Neural progenitor cell (in vitro differentiated cells): ENCODE results near the gene DIAPH2. TPM values are rescaled to one million over a fixed set of nuclear protein-coding genes. Genes with fewer than 3 reads are reported as not detected.

Experiments
- DNase-seq: peaks from one replicate; pipeline ENCODE4 v3.0.0-alpha.2; 2016; ENCODE audit warnings: low spot score
- H2AFZ ChIP-seq: fragments of 200-600 bp; sonication (generic); replicated peaks from 2 replicates; pipeline ENCODE4 v1.6.1; 2016; ENCODE audit warnings: antibody characterized with exemption
- H3F3A ChIP-seq: fragments of 200-600 bp; sonication (generic); 2 replicates; pipeline ENCODE4 v1.6.1; 2016; ENCODE audit warnings: antibody characterized with exemption, low read depth
- H3K27ac ChIP-seq: fragments of 200-600 bp; sonication (generic); 2 replicates; pipeline ENCODE4 v1.5.1; 2016; ENCODE audit warnings: mild to moderate bottlenecking
- H3K27me3 ChIP-seq: fragments of 200-600 bp; sonication (generic); 2 replicates; pipeline ENCODE4 v1.6.1; 2016; ENCODE audit warnings: mild to moderate bottlenecking, moderate library complexity
- H3K36me3 ChIP-seq: fragments of 200-600 bp; sonication (generic); 2 replicates; pipeline ENCODE4 v1.5.1; 2016
- H3K4me1 ChIP-seq: fragments of 200-600 bp; sonication (generic); 2 replicates; pipeline ENCODE4 v1.6.1; 2016; ENCODE audit warnings: mixed run types
- H3K4me2 ChIP-seq: fragments of 200-600 bp; sonication (generic); 2 replicates; pipeline ENCODE4 v1.6.1; 2016
- H3K4me3 ChIP-seq: fragments of 200-600 bp; sonication (generic); 2 replicates; pipeline ENCODE4 v1.5.1; 2016
- H3K79me2 ChIP-seq: fragments of 200-600 bp; sonication (generic); 2 replicates; pipeline ENCODE4 v1.6.1; 2016; ENCODE audit warnings: low read depth
- H3K9ac ChIP-seq: fragments of 200-600 bp; sonication (generic); 2 replicates; pipeline ENCODE4 v1.6.1; 2016
- H3K9me3 ChIP-seq: fragments of 200-600 bp; sonication (generic); 2 replicates; pipeline ENCODE4 v1.5.1; 2016; ENCODE audit warnings: low read depth
- H4K20me1 ChIP-seq: fragments of 200-600 bp; sonication (generic); 2 replicates; pipeline ENCODE4 v1.6.1; 2016; ENCODE audit warnings: low read depth
- H3K27ac Mint-ChIP-seq: 3 replicates; pipeline ENCODE4 v1.8.0; 2021; ENCODE audit warnings: mixed read lengths
- H3K27me3 Mint-ChIP-seq: 2 replicates; pipeline ENCODE4 v1.8.0; 2022; ENCODE audit warnings: low read depth, mild to moderate bottlenecking, inconsistent platforms, moderate library complexity, mixed read lengths; ENCODE audit not compliant: insufficient read depth
- H3K36me3 Mint-ChIP-seq: 3 replicates; pipeline ENCODE4 v1.8.0; 2021; ENCODE audit warnings: mixed read lengths
- H3K4me1 Mint-ChIP-seq: 3 replicates; pipeline ENCODE4 v1.8.0; 2021; ENCODE audit warnings: mixed read lengths
- H3K4me3 Mint-ChIP-seq: 3 replicates; pipeline ENCODE4 v1.8.0; 2021; ENCODE audit warnings: mild to moderate bottlenecking, moderate library complexity, mixed read lengths
- H3K9me3 Mint-ChIP-seq: 3 replicates; pipeline ENCODE4 v1.8.0; 2020; ENCODE audit warnings: mixed read lengths
- CTCF ChIP-seq: fragments of 200-600 bp; sonication (generic); IDR thresholded peaks from 2 replicates; pipeline ENCODE4 v1.5.1; 2017; ENCODE audit warnings: antibody characterized with exemption, mild to moderate bottlenecking
- EZH2 ChIP-seq: fragments of 200-600 bp; sonication (generic); IDR thresholded peaks from 2 replicates; pipeline ENCODE4 v1.6.1; 2017; ENCODE audit warnings: antibody characterized with exemption, mild to moderate bottlenecking, moderate library complexity
- EZH2phosphoT487 ChIP-seq: fragments of 200-600 bp; sonication (generic); IDR thresholded peaks from 2 replicates; pipeline ENCODE4 v1.6.1; 2017; ENCODE audit warnings: antibody characterized with exemption
- total RNA-seq: library from RNA; depleted of rRNA; stranded (reverse); fragments of >200 nt; gene quantifications from 2 replicates; pipeline ENCODE4 v1.2.3, GENCODE V29; 2015; ENCODE audit warnings: low replicate concordance

Gene DIAPH2
- total RNA-seq, 1 donor from 2014 or later: 24.0 TPM

DNA sequence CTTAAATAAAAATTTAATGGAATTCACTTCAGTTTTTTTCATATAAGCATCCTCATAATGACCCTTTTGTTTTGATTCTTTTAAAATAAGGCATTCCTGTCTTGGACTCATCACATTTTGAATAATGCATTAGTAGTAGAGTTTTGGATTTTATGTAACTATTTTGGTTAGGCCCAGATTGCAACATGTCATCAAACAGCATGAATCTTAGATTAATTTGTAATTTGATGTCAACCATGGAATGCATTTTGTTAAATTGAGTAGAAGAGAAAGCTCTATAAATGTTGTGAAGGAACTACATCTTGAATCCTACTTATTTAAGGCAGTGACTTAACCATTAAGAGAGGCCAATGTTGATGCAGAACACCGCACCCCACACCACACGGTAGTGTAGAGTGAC, 3.1 kb downstream of the DIAPH2 start:
- Mint-ChIP-seq H3K36me3 (no peaks in the 10 kb centered on the region), H3K4me3 (no peak overlapping the region), H3K4me1 (peaks cover 15% of the 10 kb centered on the region), H3K27me3 (peaks cover 4% of the 10 kb centered on the region), H3K27ac (no peak overlapping the region), H3K9me3 (no peaks in the 10 kb centered on the region)
- no peak overlapping the region for H3K4me3 ChIP-seq
- H3K36me3 ChIP-seq: no peaks in the 10 kb centered on the region
- H3K79me2 ChIP-seq: peaks cover 24% of the 10 kb centered on the region
- H3K4me2 ChIP-seq: no peak overlapping the region
- H3K9ac ChIP-seq: no peak overlapping the region
- H3K9me3 ChIP-seq: no peaks in the 10 kb centered on the region
- H2AFZ ChIP-seq: no peak overlapping the region
- peaks cover 24% of the 10 kb centered on the region for H3K4me1 ChIP-seq
- H3F3A ChIP-seq: peaks cover 6% of the 10 kb centered on the region
- TF ChIP-seq EZH2phosphoT487: no peak
- TF ChIP-seq CTCF: no peak
- TF ChIP-seq EZH2: no peak
- H3K27ac ChIP-seq: no peak overlapping the region
- no peaks in the 10 kb centered on the region for H3K27me3 ChIP-seq
- no peak for DNase-seq
- H4K20me1 ChIP-seq: no peaks in the 10 kb centered on the region

DNA sequence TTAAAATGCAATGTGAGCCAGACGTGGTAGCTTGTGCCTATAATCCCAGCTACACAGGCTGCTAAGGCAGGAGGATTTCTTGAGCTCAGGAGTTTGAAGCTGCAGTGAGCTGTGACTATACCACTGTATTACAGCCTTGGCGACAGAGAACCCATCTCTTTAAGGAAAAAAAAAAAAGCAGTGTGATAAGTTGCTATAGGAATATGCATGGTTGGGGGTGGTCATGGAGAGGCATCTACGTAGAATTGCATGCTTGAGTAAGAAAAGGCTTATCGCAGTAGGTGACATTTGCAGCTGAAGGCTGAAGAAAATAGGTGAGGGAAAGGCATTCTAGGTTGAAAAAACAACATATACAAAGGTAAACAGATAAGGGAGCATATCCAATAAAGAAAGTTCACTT, 4.1 kb downstream of the DIAPH2 start:
- Mint-ChIP-seq H3K27me3 (peaks cover 4% of the 10 kb centered on the region), H3K4me1 (peaks cover 15% of the 10 kb centered on the region), H3K4me3 (no peak overlapping the region), H3K9me3 (no peaks in the 10 kb centered on the region), H3K36me3 (no peaks in the 10 kb centered on the region), H3K27ac (no peak overlapping the region)
- Histone ChIP-seq H3K27me3 (no peaks in the 10 kb centered on the region), H3K27ac (no peak overlapping the region), H3K79me2 (peaks cover 24% of the 10 kb centered on the region), H3K4me3 (no peak overlapping the region), H4K20me1 (no peaks in the 10 kb centered on the region), H3K9ac (no peak overlapping the region), H3K4me2 (peak overlapping the region; percentile 50), H2AFZ (no peak overlapping the region), H3K9me3 (no peaks in the 10 kb centered on the region), H3F3A (peaks cover 6% of the 10 kb centered on the region), H3K4me1 (peaks cover 24% of the 10 kb centered on the region), H3K36me3 (no peaks in the 10 kb centered on the region)
- TF ChIP-seq EZH2phosphoT487: no peak
- TF ChIP-seq EZH2: no peak
- TF ChIP-seq CTCF: no peak
- peak; percentile 6 for DNase-seq

GRCh38 chrX:96689991-96690390, 5.3 kb downstream of the DIAPH2 start:
- H3K27ac Mint-ChIP-seq: no peak overlapping the region
- H2AFZ ChIP-seq: no peak overlapping the region
- TF ChIP-seq EZH2phosphoT487 (no peak), EZH2 (no peak), CTCF (no peak)
- H3K9ac ChIP-seq: no peak overlapping the region
- no peaks in the 10 kb centered on the region for H3K9me3 ChIP-seq
- H3K36me3 ChIP-seq: no peaks in the 10 kb centered on the region
- peaks cover 24% of the 10 kb centered on the region for H3K79me2 ChIP-seq
- no peak overlapping the region for H3K4me3 Mint-ChIP-seq
- H3K27ac ChIP-seq: no peak overlapping the region
- no peaks in the 10 kb centered on the region for H3K36me3 Mint-ChIP-seq
- H3K4me1 Mint-ChIP-seq: peaks cover 15% of the 10 kb centered on the region
- no peaks in the 10 kb centered on the region for H4K20me1 ChIP-seq
- no peaks in the 10 kb centered on the region for H3F3A ChIP-seq
- H3K27me3 ChIP-seq: no peaks in the 10 kb centered on the region
- peaks cover 4% of the 10 kb centered on the region for H3K27me3 Mint-ChIP-seq
- H3K4me1 ChIP-seq: peaks cover 24% of the 10 kb centered on the region
- DNase-seq: no peak
- H3K4me3 ChIP-seq: no peak overlapping the region
- H3K9me3 Mint-ChIP-seq: no peaks in the 10 kb centered on the region
- H3K4me2 ChIP-seq: no peak overlapping the region

DNA sequence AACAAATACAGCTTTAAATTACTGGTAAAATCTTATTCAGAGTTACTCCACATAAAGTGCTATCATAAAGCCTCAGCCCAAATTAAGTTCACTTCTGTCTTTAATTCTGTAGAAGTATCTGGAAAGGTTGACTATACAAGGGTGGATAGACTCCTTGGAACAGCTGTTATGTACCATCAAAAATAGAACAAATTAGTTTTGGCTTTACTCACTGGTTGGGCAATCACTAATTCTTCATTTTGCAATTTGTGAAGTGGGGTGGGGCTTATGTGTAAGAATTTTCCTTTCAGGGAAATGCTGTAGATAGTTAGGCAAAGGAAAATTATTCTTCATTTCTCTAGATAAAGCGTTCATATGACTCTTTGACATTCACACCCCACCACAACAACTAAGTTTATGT, 7.8 kb downstream of the DIAPH2 start:
- TF ChIP-seq EZH2phosphoT487 (no peak), CTCF (no peak), EZH2 (no peak)
- Histone ChIP-seq H3F3A (no peaks in the 10 kb centered on the region), H3K4me2 (no peak overlapping the region), H3K79me2 (peaks cover 15% of the 10 kb centered on the region), H3K4me1 (peaks cover 17% of the 10 kb centered on the region), H3K9ac (no peak overlapping the region), H3K27me3 (no peaks in the 10 kb centered on the region), H4K20me1 (no peaks in the 10 kb centered on the region), H3K27ac (no peak overlapping the region), H3K9me3 (no peaks in the 10 kb centered on the region), H2AFZ (no peak overlapping the region), H3K36me3 (no peaks in the 10 kb centered on the region), H3K4me3 (no peak overlapping the region)
- no peak for DNase-seq
- Mint-ChIP-seq H3K4me1 (peaks cover 6% of the 10 kb centered on the region), H3K9me3 (no peaks in the 10 kb centered on the region), H3K36me3 (no peaks in the 10 kb centered on the region), H3K27ac (no peak overlapping the region), H3K27me3 (no peaks in the 10 kb centered on the region), H3K4me3 (no peak overlapping the region)
